Measurements from ENCODE around the gene HYLS1. TPM values are rescaled to one million over a fixed set of nuclear protein-coding genes. Genes with fewer than 3 reads are reported as not detected.

Gene HYLS1
- polyA plus RNA-seq (2011; rRNA removed) (15.1 and 18.7 TPM in 2 replicates), polyA plus RNA-seq (2017; fragmentation: RNase III; extraction: RNeasy Plus Mini Kit Qiagen cat#74134 plus additional on column Dnase treatment) (14.6 to 16.0 TPM (median 14.9 TPM) in 3 replicates), polyA minus RNA-seq (2011; rRNA and poly(A)+ RNA removed) (8.6 and 8.8 TPM in 2 replicates)
- 5.8 and 6.2 TPM in 2 replicates for polyA plus RNA-seq (2012; cell fraction: cytosol; rRNA removed)
- polyA plus RNA-seq (2012; cell fraction: nucleus; rRNA removed): 3.5 and 4.0 TPM in 2 replicates

- FAIRE-seq (no peak), DNase-seq (ENCODE audit: low read depth in 1 of 2, low spot score in 1 of 2) (peak; percentile 89 to 97), ATAC-seq (peak; percentile 95 to 96)
- Histone ChIP-seq H3K9me3 (no peaks in the 10 kb centered on the region), H3K4me3 (peak within 1 kb of the TSS; percentile 79), H3K4me2 (peak within 1 kb of the TSS; percentile 86), H3K4me1 (peaks cover 32% of the 10 kb centered on the region), H3K27ac (peak within 1 kb of the TSS; percentile 95 to 99)
- ChIA-PET CTCF (no interaction called here), POLR2A (interaction anchor here (0.6 to 2.1 kb wide), 9 partner anchors 12 to 454 kb away, joined by 3 to 21 read pairs (median 5); partner anchors contain the start of genes EI24, PUS3 and STT3A)
- WGBS (ENCODE audit: missing lambda C conversion rate): 0% methylated on average over 20 of the region's 91 CpGs
- TF ChIP-seq EP300 (IDR thresholded peaks at IDR 0.05) (no peak), BCL3 (IDR thresholded peaks at IDR 0.05) (0 out of 3 replicates have a peak, but pooled peaks have one; percentile 14), GATA3 (IDR thresholded peaks at IDR 0.05; ENCODE audit: borderline replicate concordance) (0 out of 2 replicates have a peak, but pooled peaks have one; percentile 3), E2F6 (IDR thresholded peaks at IDR 0.05; ENCODE audit: borderline replicate concordance, low read depth) (peak; percentile 96), SREBF2 (IDR thresholded peaks at IDR 0.05) (no peak), CHD4 (IDR thresholded peaks at IDR 0.05; ENCODE audit: borderline replicate concordance) (no peak), POLR2A (IDR thresholded peaks at IDR 0.05; ENCODE audit: low read length) (peak; percentile 78), MAX (IDR thresholded peaks at IDR 0.05) (peak; percentile 95), PHF8 (IDR thresholded peaks at IDR 0.05; ENCODE audit: borderline replicate concordance, low read depth) (peak; percentile 26), JUN (IDR thresholded peaks at IDR 0.05) (peak; percentile 22 to 76; a peak in 2 of 5 replicates), RFX5 (IDR thresholded peaks at IDR 0.05) (0 out of 2 replicates have a peak, but pooled peaks have one; percentile 9)
Observed at GRCh38 chr11:125887373-125888324, at the start of gene HYLS1. TSS of gene HYLS1 (plus strand) at chr11:125887668. CDS start at chr11:125899369, 11,701 bp downstream.

GRCh38 chr11:125842321-125842948 lies 45.0 kb upstream of the HYLS1 start:
- Histone ChIP-seq H3K9me3 (peaks cover 9% of the 10 kb centered on the region; the same call in 1 of the 3 replicates), H3K4me2 (no peak overlapping the region), H3K4me3 (no peak overlapping the region), H3K4me1 (no peaks in the 10 kb centered on the region), H3K27ac (no peak overlapping the region)
- FAIRE-seq (no peak), DNase-seq (ENCODE audit: low read depth in 1 of 2, low spot score in 1 of 2) (no peak), ATAC-seq (no peak)
- ChIA-PET POLR2A (no interaction called here), CTCF (no interaction called here)
- WGBS (ENCODE audit: missing lambda C conversion rate): 50% methylated on average over 3 of the region's 3 CpGs
- TF ChIP-seq SMC3 (IDR thresholded peaks at IDR 0.05) (no peak), NFE2L2 (conservative IDR thresholded peaks at IDR 0.05; ENCODE audit: low read length) (no peak), FOSL2 (IDR thresholded peaks at IDR 0.05) (no peak), FOSL2 (CRISPR knock-in tag; IDR thresholded peaks at IDR 0.05) (no peak), NR3C1 (IDR thresholded peaks at IDR 0.05) (no peak), TFCP2L1 (CRISPR knock-in tag; IDR thresholded peaks at IDR 0.05) (no peak), MAFK (IDR thresholded peaks at IDR 0.05; ENCODE audit: partially characterized antibody) (no peak), PBX3 (IDR thresholded peaks at IDR 0.05) (no peak), HES2 (IDR thresholded peaks at IDR 0.05) (no peak), CEBPB (IDR thresholded peaks at IDR 0.05) (no peak), RARB (CRISPR knock-in tag; IDR thresholded peaks at IDR 0.05) (no peak), EHMT2 (IDR thresholded peaks at IDR 0.05; ENCODE audit: low read depth) (no peak), REST (IDR thresholded peaks at IDR 0.05) (no peak), CHD2 (IDR thresholded peaks at IDR 0.05; ENCODE audit: low read length, partially characterized antibody) (no peak), JUN (IDR thresholded peaks at IDR 0.05) (no peak), BHLHE40 (IDR thresholded peaks at IDR 0.05; ENCODE audit: low read depth, low read length) (no peak)
